Stimulated activated CD8-positive, alpha-beta memory T cell treated with anti-CD3 and anti-CD28 coated beads, Interleukin-4, amount 100 ng/mL, for 24 hours (primary cell): ENCODE measurements around the gene ZNF385B.

Source experiments
- DNase-seq: peaks from one replicate; pipeline ENCODE4 v3.0.0-alpha.2; 2020; ENCODE audit warnings: low read depth

ZNF385B gene

DNA sequence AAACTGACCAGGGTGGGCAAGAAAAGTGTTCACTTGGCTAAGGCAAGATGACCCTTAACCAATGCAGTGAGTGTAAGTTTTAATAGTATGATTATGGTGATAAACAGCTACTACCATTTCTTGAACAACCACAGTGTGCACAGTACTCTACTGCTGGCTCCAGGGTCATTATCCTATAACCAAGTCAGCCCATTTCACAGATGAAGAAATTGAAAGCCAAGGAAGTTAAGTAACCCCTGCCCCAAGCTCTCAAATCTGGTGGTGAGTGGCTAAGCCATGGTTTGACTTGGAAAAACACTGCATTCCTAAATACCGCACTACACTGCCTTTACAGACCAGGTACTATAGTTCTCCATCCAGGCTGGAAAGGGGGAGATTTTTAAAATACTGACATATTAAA is 5.7 kb downstream of the ZNF385B start:
- no peak for DNase-seq

DNA sequence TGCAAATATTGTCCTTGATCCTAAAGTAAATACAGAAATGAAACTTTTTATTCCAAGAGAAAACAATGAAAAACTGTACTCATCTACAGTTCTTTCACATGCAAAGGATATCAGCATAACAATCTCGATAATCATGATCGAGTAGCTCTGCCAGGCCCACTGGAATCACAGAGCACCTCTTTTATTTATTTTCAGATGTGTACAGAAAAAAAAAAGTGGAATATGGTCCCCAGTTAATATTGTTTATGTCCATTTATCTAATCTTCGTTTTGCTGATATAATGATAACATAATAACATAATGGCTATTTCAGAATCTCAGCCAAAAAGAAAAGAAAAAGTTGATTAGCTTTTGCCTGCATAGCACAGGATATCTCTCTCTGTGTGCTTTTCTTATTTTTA is 6.5 kb downstream of the ZNF385B start:
- no peak for DNase-seq

- DNase-seq = no peak
These were observed 8.3 kb downstream of the ZNF385B start for GRCh38 chr2:179853108-179853507.

DNA sequence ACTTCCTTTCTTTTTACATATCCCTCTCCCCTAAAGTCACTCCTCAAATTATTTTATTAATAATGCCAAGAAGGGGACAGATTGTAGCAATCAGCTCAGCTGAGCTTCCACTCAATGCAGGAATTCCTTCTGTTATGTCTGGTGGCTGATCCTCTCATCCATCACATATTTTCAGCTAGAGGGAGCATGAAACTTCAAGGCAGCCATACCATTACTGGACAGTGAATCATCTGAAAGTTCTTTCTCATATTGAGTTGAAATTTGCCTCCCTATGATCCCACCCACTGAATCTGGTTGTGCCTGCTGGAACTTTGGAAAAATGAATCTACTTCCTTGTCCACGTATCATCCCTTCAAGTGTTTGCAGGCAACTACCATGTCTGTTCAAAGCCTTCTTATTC is 11.2 kb downstream of the ZNF385B start:
- DNase-seq = no peak

- DNase-seq = no peak
These were observed 11.7 kb downstream of the ZNF385B start for GRCh38 chr2:179849719-179850118.

- no peak for DNase-seq
These were observed 17.9 kb downstream of the ZNF385B start for GRCh38 chr2:179843541-179843940.

GRCh38 chr2:179842498-179843153 is 18.8 kb downstream of the ZNF385B start:
- DNase-seq = no peak

DNA sequence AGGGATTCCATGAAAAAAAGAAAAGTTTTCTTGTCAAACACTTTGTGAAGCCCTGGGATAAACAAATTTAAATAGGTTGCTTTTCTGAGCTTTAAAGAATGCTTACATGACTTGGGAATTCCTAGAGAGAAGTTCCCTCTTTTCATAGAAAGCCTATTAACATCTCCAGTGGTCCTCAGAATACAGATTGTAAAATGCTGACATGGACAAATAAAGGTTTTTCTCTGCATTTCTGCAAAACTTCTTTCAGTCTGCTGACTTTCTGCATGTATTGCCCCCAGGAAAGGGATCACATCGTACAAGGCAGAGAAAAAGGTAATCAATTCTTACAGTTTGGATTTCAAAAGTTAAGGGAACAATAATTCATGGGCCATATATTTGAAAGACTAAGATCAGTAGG is 20.6 kb downstream of the ZNF385B start:
- DNase-seq = no peak

DNA sequence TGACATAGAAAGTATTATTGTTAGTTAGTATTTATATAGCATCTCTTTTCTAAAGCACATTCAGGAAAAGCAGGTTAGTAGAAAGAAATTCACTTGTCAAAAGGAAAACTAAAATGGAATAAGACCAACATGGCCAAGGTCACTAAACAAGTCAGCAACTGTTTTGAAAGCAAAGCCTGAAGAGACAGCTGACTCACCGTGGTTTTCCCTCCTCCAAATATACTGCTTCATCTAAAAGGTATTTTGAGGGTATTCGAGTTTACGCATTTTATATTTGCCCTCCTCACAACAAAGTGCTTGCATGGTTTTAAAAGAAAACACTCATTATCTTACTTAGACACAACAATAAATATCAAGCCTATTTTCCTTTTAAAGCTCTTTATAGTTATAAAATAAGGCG is 24.0 kb downstream of the ZNF385B start:
- no peak for DNase-seq

DNA sequence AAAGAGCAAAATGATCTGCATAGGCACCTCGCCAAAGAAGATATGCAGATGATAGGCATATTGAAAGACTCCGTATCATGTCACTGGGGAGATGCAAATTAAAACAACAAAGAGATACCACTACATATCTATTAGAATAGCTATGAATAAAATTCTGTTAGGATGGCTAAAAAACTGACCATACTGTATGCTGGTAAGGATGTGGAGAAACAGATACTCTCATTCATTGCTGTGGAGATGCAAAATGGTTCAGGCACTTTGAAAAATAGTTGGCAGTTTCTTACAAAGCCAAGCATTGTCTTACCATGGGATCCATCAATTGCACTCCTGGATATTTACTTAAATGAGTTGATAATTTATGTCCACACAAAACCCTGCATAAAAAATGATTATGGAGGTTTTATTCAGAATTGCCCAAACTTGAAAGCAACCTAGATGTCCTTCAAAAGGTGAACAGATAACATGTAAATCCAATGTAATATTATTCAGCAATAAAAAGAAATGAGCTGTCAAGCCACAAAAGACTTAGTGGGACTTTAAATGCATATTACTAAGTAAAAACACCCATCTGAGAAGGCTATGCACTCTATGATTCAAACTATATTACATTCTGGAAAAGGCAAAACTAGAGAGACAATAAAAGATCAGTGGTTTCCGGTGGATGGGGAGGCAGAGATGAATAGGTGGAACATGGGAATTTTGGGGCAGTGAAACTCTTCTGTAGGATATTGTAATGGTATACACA is 31.2 kb downstream of the ZNF385B start:
- no peak for DNase-seq

DNA sequence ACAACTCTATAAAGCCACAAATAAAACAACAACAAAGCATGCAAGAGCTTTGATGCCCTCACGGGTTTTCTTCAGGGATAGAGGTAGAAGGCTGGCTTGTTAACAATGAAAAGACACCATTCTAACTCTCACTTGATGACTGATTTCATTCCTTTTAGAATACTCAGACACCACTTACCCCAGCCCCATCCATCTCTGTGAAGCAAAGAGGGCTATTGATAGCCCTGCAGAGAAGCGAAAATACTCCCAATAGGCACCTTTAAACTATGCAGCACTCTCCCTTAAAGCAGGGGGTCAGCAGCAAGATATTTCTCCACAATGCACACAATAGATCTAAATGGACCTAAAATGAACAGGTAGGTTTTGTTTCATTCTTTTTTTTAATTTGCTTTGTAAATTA is 35.1 kb downstream of the ZNF385B start:
- no peak for DNase-seq

DNA sequence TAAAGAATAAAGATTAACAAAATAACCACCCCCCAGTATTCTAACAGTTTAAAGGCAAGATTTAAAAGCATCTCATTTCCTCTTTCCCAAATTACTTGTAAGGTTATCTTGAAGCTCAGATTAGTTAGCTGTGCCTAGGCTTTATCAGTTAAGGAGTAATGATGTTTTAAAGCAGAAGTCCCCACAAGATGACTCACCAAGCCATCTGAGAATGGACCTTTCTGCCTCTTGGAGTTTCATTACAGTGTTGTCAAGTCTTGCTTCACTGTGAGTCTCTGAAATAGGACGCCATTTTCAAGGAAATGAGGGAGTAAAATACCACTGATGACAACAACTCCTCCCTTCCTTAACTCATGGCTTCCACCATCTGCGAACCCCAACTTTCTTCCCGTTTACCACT is 35.9 kb downstream of the ZNF385B start:
- DNase-seq = no peak

GRCh38 chr2:179824961-179825360 is 36.5 kb downstream of the ZNF385B start:
- DNase-seq = no peak

- DNase-seq = no peak
These were observed 38.9 kb downstream of the ZNF385B start for GRCh38 chr2:179822540-179822939.

DNA sequence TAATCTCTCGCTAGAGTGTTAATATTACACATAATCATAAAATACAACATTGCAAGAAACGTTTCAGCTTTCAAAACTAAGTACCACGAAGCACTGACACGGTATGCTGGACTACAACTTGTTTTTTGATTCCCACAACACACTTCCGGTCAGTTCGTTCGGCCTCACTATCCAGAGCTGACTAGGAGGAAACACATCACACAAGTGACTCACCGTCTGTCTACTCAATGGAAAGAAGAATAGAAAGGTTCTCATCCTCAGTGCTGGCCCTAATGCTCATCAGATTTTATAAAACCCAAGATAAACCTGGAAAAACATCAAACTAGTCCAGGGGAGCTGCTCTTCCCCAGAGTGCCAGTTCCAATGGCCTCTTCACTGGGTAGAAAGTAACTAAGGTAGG is 42.9 kb downstream of the ZNF385B start:
- no peak for DNase-seq

- no peak for DNase-seq
These were observed 44.1 kb downstream of the ZNF385B start for GRCh38 chr2:179817181-179817841.

DNA sequence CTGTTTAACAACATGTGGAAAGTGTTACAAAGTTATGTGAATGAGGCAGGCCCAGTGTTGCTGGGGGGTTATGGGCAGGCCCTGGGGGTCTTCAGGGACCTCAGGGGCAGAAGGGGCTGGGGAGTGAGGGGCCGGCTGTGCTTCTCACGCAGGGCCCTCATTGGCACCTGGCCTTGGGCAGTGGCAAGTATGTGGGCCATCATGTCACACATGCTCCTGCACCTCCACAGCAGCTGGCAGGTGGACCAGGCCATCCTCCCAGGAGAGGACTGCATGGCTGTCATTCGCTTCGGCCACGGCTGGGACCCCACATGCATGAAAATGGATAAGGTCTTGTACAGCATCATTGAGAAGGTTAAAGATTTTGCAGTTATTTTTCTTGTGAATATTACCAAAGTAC is 47.4 kb downstream of the ZNF385B start:
- DNase-seq = no peak

GRCh38 chr2:179812501-179812900 is 48.9 kb downstream of the ZNF385B start:
- no peak for DNase-seq

- DNase-seq = no peak
These were observed 50.4 kb downstream of the ZNF385B start for GRCh38 chr2:179811042-179811441.

- DNase-seq = no peak
These were observed 51.8 kb downstream of the ZNF385B start for GRCh38 chr2:179809606-179810005.

- no peak for DNase-seq
These were observed 56.4 kb downstream of the ZNF385B start for GRCh38 chr2:179805001-179805400.

- no peak for DNase-seq
These were observed 57.2 kb downstream of the ZNF385B start for GRCh38 chr2:179804206-179804605.
